HEK293 (cell line): ENCODE results near the gene UGT1A8.

Experiments used
- CTCF ChIA-PET: fragments of 350-600 bp; formaldehyde crosslinking; extraction: SDS; loops from one replicate; lab custom pipeline; 2021; ENCODE audit warnings: antibody characterized with exemption; lab: Yijun Ruan, JAX
- POLR2A ChIA-PET: fragments of 300-600 bp; formaldehyde crosslinking; extraction: SDS; loops from one replicate; lab custom pipeline; 2020; ENCODE audit warnings: antibody characterized with exemption, inconsistent platforms; lab: Yijun Ruan, JAX
- H3K27ac ChIP-seq: fragments of 200-500 bp; sonication (Bioruptor generic); 2 replicates; pipeline ENCODE4 v1.5.1; 2014; ENCODE audit warnings: low read depth, low read length, control low read depth, inconsistent platforms; ENCODE audit errors: extremely low read depth
- H3K36me3 ChIP-seq, 2 experiments: fragments of 200-500 bp in 1 of 2; sonication (Bioruptor generic) in 1 of 2; 1 replicate in 1 of 2; 2 replicates in 1 of 2; pipeline ENCODE4 v1.5.1; 2014 to 2017; ENCODE audit warnings: inconsistent platforms in 2 of 2, low read length in 2 of 2; ENCODE audit not compliant: control insufficient read depth in 2 of 2, insufficient read depth in 1 of 2
- H3K4me1 ChIP-seq: fragments of 200-500 bp; sonication (Bioruptor generic); 2 replicates; pipeline ENCODE4 v1.5.1; 2014; ENCODE audit warnings: mild to moderate bottlenecking, low read length, inconsistent platforms; ENCODE audit not compliant: control insufficient read depth, insufficient read depth
- H3K4me3 ChIP-seq: 2 replicates; pipeline ENCODE4 v1.5.1; 2011; ENCODE audit warnings: low read depth, mild to moderate bottlenecking, control low read depth, low read length, moderate library complexity
- H3K9me3 ChIP-seq: fragments of 200-500 bp; sonication (Bioruptor generic); 2 replicates; pipeline ENCODE4 v1.5.1; 2014; ENCODE audit warnings: low read depth, low read length, inconsistent platforms; ENCODE audit not compliant: control insufficient read depth, insufficient read depth
- BCL11B ChIP-seq: fragments of 450-650 bp; formaldehyde crosslinking; IDR thresholded peaks from 2 replicates; pipeline ENCODE4 v1.5.1; 2016; ENCODE audit warnings: low read depth, missing biosample characterization, missing genetic modification characterization
- GLIS1 ChIP-seq: fragments of 450-650 bp; formaldehyde crosslinking; IDR thresholded peaks from 2 replicates; pipeline ENCODE4 v1.5.1; 2016; ENCODE audit warnings: missing biosample characterization, missing genetic modification characterization
- MYNN ChIP-seq: fragments of 450-650 bp; formaldehyde crosslinking; IDR thresholded peaks from 2 replicates; pipeline ENCODE4 v1.5.1; 2016; ENCODE audit warnings: missing biosample characterization, missing genetic modification characterization, borderline replicate concordance
- PRDM4 ChIP-seq: fragments of 450-650 bp; formaldehyde crosslinking; IDR thresholded peaks from 2 replicates; pipeline ENCODE4 v1.5.1; 2017; ENCODE audit warnings: missing biosample characterization, missing genetic modification characterization
- ZBTB1 ChIP-seq: fragments of 450-650 bp; formaldehyde crosslinking; IDR thresholded peaks from 2 replicates; pipeline ENCODE4 v1.5.1; 2016; ENCODE audit warnings: missing biosample characterization, missing genetic modification characterization
- ZBTB7A ChIP-seq: fragments of 450-650 bp; formaldehyde crosslinking; IDR thresholded peaks from 2 replicates; pipeline ENCODE4 v1.5.1; 2016; ENCODE audit warnings: low read depth, missing biosample characterization, missing genetic modification characterization
- ZNF184 ChIP-seq: fragments of 450-650 bp; IDR thresholded peaks from 2 replicates; pipeline ENCODE4 v1.5.1; 2018; ENCODE audit warnings: missing biosample characterization, mild to moderate bottlenecking, missing genetic modification characterization
- ZNF350 ChIP-seq: fragments of 450-650 bp; formaldehyde crosslinking; IDR thresholded peaks from 2 replicates; pipeline ENCODE4 v1.5.0; 2017; ENCODE audit warnings: missing biosample characterization, mild to moderate bottlenecking, missing genetic modification characterization
- ZNF416 ChIP-seq: fragments of 450-650 bp; formaldehyde crosslinking; IDR thresholded peaks from 2 replicates; pipeline ENCODE4 v1.5.1; 2016; ENCODE audit warnings: missing biosample characterization, missing genetic modification characterization
- ZNF501 ChIP-seq: fragments of 450-650 bp; formaldehyde crosslinking; IDR thresholded peaks from 2 replicates; pipeline ENCODE4 v1.5.1; 2016; ENCODE audit warnings: missing biosample characterization, missing genetic modification characterization
- ZNF518A ChIP-seq: fragments of 450-650 bp; formaldehyde crosslinking; conservative IDR thresholded peaks from 2 replicates; pipeline ENCODE4 v1.5.1; 2016; ENCODE audit warnings: low read depth, missing biosample characterization, missing genetic modification characterization
- ZNF623 ChIP-seq: fragments of 450-650 bp; formaldehyde crosslinking; IDR thresholded peaks from 2 replicates; pipeline ENCODE4 v1.5.1; 2016; ENCODE audit warnings: missing biosample characterization, missing genetic modification characterization
- ZSCAN16 ChIP-seq: fragments of 450-650 bp; formaldehyde crosslinking; IDR thresholded peaks from 2 replicates; pipeline ENCODE4 v1.5.1; 2016; ENCODE audit warnings: missing biosample characterization, missing genetic modification characterization
- ZSCAN23 ChIP-seq: fragments of 450-650 bp; formaldehyde crosslinking; IDR thresholded peaks from 2 replicates; pipeline ENCODE4 v1.5.1; 2016; ENCODE audit warnings: missing biosample characterization, missing genetic modification characterization
- TF ChIP-seq, protein P1 (sequence below): fragments of 450-650 bp; formaldehyde crosslinking; IDR thresholded peaks from 2 replicates; pipeline ENCODE4 v1.5.1; 2016; ENCODE audit warnings: missing biosample characterization, missing genetic modification characterization, borderline replicate concordance
- TF ChIP-seq, protein P2 (sequence below): fragments of 450-650 bp; formaldehyde crosslinking; IDR thresholded peaks from 2 replicates; pipeline ENCODE4 v1.5.1; 2016; ENCODE audit warnings: missing biosample characterization, missing genetic modification characterization
- TF ChIP-seq, protein P3 (sequence below): fragments of 450-650 bp; formaldehyde crosslinking; IDR thresholded peaks from 2 replicates; pipeline ENCODE4 v1.5.1; 2016; ENCODE audit warnings: missing biosample characterization, missing genetic modification characterization

The UGT1A8 gene

GRCh38 chr2:233638836-233639235, 21.4 kb downstream of the UGT1A8 start (continued):
- TF ChIP-seq, protein P1, sequence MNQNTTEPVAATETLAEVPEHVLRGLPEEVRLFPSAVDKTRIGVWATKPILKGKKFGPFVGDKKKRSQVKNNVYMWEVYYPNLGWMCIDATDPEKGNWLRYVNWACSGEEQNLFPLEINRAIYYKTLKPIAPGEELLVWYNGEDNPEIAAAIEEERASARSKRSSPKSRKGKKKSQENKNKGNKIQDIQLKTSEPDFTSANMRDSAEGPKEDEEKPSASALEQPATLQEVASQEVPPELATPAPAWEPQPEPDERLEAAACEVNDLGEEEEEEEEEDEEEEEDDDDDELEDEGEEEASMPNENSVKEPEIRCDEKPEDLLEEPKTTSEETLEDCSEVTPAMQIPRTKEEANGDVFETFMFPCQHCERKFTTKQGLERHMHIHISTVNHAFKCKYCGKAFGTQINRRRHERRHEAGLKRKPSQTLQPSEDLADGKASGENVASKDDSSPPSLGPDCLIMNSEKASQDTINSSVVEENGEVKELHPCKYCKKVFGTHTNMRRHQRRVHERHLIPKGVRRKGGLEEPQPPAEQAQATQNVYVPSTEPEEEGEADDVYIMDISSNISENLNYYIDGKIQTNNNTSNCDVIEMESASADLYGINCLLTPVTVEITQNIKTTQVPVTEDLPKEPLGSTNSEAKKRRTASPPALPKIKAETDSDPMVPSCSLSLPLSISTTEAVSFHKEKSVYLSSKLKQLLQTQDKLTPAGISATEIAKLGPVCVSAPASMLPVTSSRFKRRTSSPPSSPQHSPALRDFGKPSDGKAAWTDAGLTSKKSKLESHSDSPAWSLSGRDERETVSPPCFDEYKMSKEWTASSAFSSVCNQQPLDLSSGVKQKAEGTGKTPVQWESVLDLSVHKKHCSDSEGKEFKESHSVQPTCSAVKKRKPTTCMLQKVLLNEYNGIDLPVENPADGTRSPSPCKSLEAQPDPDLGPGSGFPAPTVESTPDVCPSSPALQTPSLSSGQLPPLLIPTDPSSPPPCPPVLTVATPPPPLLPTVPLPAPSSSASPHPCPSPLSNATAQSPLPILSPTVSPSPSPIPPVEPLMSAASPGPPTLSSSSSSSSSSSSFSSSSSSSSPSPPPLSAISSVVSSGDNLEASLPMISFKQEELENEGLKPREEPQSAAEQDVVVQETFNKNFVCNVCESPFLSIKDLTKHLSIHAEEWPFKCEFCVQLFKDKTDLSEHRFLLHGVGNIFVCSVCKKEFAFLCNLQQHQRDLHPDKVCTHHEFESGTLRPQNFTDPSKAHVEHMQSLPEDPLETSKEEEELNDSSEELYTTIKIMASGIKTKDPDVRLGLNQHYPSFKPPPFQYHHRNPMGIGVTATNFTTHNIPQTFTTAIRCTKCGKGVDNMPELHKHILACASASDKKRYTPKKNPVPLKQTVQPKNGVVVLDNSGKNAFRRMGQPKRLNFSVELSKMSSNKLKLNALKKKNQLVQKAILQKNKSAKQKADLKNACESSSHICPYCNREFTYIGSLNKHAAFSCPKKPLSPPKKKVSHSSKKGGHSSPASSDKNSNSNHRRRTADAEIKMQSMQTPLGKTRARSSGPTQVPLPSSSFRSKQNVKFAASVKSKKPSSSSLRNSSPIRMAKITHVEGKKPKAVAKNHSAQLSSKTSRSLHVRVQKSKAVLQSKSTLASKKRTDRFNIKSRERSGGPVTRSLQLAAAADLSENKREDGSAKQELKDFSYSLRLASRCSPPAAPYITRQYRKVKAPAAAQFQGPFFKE (tag by site-specific recombination): no peak
- TF ChIP-seq ZNF623 (tag by site-specific recombination) (no peak), ZNF350 (no peak), MYNN (no peak), ZSCAN16 (tag by site-specific recombination) (no peak), ZNF184 (tag by site-specific recombination) (no peak), PRDM4 (tag by site-specific recombination) (no peak), BCL11B (tag by site-specific recombination) (no peak)
- TF ChIP-seq, protein P2, sequence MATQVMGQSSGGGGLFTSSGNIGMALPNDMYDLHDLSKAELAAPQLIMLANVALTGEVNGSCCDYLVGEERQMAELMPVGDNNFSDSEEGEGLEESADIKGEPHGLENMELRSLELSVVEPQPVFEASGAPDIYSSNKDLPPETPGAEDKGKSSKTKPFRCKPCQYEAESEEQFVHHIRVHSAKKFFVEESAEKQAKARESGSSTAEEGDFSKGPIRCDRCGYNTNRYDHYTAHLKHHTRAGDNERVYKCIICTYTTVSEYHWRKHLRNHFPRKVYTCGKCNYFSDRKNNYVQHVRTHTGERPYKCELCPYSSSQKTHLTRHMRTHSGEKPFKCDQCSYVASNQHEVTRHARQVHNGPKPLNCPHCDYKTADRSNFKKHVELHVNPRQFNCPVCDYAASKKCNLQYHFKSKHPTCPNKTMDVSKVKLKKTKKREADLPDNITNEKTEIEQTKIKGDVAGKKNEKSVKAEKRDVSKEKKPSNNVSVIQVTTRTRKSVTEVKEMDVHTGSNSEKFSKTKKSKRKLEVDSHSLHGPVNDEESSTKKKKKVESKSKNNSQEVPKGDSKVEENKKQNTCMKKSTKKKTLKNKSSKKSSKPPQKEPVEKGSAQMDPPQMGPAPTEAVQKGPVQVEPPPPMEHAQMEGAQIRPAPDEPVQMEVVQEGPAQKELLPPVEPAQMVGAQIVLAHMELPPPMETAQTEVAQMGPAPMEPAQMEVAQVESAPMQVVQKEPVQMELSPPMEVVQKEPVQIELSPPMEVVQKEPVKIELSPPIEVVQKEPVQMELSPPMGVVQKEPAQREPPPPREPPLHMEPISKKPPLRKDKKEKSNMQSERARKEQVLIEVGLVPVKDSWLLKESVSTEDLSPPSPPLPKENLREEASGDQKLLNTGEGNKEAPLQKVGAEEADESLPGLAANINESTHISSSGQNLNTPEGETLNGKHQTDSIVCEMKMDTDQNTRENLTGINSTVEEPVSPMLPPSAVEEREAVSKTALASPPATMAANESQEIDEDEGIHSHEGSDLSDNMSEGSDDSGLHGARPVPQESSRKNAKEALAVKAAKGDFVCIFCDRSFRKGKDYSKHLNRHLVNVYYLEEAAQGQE (tag by site-specific recombination): no peak
- TF ChIP-seq, protein P3, sequence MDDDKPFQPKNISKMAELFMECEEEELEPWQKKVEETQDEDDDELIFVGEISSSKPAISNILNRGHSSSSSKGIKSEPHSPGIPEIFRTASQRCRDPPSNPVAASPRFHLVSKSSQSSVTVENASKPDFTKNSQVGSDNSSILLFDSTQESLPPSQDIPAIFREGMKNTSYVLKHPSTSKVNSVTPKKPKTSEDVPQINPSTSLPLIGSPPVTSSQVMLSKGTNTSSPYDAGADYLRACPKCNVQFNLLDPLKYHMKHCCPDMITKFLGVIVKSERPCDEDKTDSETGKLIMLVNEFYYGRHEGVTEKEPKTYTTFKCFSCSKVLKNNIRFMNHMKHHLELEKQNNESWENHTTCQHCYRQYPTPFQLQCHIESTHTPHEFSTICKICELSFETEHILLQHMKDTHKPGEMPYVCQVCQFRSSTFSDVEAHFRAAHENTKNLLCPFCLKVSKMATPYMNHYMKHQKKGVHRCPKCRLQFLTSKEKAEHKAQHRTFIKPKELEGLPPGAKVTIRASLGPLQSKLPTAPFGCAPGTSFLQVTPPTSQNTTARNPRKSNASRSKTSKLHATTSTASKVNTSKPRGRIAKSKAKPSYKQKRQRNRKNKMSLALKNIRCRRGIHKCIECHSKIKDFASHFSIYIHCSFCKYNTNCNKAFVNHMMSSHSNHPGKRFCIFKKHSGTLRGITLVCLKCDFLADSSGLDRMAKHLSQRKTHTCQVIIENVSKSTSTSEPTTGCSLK (tag by site-specific recombination): no peak

GRCh38 chr2:233639860-233640259, 22.4 kb downstream of the UGT1A8 start:
- no peaks in the 10 kb centered on the region for H3K4me1 ChIP-seq
- no peak for TF ChIP-seq ZNF416 (tag by site-specific recombination)
- no peak for TF ChIP-seq ZSCAN23
- TF ChIP-seq ZBTB7A (tag by site-specific recombination): no peak
- no peak for TF ChIP-seq ZNF501
- no peak for TF ChIP-seq ZNF518A (tag by site-specific recombination)
- TF ChIP-seq ZBTB1 (tag by site-specific recombination): no peak
- no peak for TF ChIP-seq GLIS1

More at GRCh38 chr2:233639860-233640259, 22.4 kb downstream of the UGT1A8 start:
- Histone ChIP-seq H3K27ac (no peak overlapping the region), H3K4me3 (no peak overlapping the region), H3K36me3 (no peaks in the 10 kb centered on the region), H3K9me3 (no peaks in the 10 kb centered on the region)
- POLR2A ChIA-PET: no interaction called here
- CTCF ChIA-PET: no interaction called here
